ENCODE data around the gene NFATC3. TPM values are rescaled to one million over a fixed set of nuclear protein-coding genes. Genes with fewer than 3 reads are reported as not detected.

Gene NFATC3
- total RNA-seq, 4 donors from 2014 or later = 27.5 to 107 (median 41.6) TPM

DNA sequence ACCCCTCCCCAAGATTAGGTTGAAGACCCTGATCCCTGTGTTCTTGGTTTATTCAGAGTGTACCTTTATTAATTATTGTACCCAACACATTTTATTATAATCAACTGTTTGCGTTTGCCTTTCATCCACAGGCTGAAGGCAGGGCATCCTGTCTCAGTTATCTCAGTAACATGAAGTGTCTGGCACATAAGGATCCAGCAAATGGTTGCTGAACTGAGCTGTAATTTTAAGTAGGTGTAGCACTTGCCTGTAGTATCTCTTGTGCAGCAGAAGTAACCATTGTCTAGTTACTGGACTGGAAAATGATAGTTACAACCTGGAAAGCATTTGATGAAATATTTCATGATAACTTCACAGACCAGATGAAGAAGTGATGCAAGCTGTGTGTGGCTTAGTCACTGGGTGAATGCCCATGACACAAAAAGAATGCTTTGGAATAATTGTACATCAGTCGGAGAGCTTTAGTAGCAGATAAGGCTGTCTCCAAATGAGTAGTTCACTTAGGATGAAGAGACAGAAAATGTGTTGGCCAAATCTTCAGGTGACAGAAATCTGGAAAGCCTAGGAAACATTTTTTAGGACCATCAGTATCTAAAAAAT is 94.1 kb downstream of the NFATC3 start:
- Histone ChIP-seq H3K36me3 (peaks cover 0 to 43% (median 12%) of the 10 kb centered on the region in 4 donors), H3K4me3 (no peak overlapping the region), H3K4me1 (no peaks in the 10 kb centered on the region), H3K9me3 (no peaks in the 10 kb centered on the region), H3K27me3 (no peaks in the 10 kb centered on the region), H3K27ac (no peak overlapping the region)
- TF ChIP-seq EP300 (IDR thresholded peaks at IDR 0.05; ENCODE audit: low read depth) (no peak), POLR2AphosphoS5 (IDR thresholded peaks at IDR 0.05) (no peak), POLR2A (IDR thresholded peaks at IDR 0.05) (no peak)
- TF ChIP-seq, protein P1, sequence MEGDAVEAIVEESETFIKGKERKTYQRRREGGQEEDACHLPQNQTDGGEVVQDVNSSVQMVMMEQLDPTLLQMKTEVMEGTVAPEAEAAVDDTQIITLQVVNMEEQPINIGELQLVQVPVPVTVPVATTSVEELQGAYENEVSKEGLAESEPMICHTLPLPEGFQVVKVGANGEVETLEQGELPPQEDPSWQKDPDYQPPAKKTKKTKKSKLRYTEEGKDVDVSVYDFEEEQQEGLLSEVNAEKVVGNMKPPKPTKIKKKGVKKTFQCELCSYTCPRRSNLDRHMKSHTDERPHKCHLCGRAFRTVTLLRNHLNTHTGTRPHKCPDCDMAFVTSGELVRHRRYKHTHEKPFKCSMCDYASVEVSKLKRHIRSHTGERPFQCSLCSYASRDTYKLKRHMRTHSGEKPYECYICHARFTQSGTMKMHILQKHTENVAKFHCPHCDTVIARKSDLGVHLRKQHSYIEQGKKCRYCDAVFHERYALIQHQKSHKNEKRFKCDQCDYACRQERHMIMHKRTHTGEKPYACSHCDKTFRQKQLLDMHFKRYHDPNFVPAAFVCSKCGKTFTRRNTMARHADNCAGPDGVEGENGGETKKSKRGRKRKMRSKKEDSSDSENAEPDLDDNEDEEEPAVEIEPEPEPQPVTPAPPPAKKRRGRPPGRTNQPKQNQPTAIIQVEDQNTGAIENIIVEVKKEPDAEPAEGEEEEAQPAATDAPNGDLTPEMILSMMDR (IDR thresholded peaks at IDR 0.05) = no peak
- DNase-seq = no peak
- in situ Hi-C loops (cut with MboI; ENCODE audit: low pct_ligation_motif_present in 1 of 4, low pct_unique_long_range_greater_than_20kb in 1 of 4, low sequenced_read_pairs in 3 of 4) = no loop called here
- intact Hi-C loops (cut with DNase I; ENCODE audit: low total_unique reads) = no loop called here
- 94 to 95% methylated on average over 2 of the region's 2 CpGs for WGBS, 2 donors (ENCODE audit: low coverage in 1 of 2)

DNA sequence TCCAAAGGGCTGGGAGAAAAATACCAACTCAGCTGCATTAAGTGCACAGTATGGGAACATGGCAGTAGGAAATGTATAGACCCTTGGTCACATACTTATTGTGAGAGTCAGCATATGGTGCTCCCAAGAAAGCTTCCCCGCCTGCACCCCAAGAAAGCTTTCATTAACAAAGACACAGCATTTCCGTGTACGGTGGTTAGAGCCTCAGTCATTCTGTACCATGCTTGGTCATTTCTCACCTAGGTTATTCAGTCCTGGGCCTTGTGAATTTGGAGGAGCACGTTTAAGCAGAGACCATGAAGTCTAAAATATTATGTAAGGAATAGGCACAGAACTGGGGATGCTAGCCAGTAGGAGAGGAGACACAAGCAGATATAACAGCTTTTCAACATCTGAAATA is 94.7 kb downstream of the NFATC3 start:
- no peak for DNase-seq
- Histone ChIP-seq H3K27me3 (no peaks in the 10 kb centered on the region), H3K9me3 (no peaks in the 10 kb centered on the region), H3K36me3 (peaks cover 0 to 38% (median 9%) of the 10 kb centered on the region in 4 donors), H3K4me1 (no peaks in the 10 kb centered on the region), H3K4me3 (no peak overlapping the region), H3K27ac (no peak overlapping the region)
- intact Hi-C loops (cut with DNase I; ENCODE audit: low total_unique reads) (no loop called here), in situ Hi-C loops (cut with MboI; ENCODE audit: low pct_ligation_motif_present in 1 of 4, low pct_unique_long_range_greater_than_20kb in 1 of 4, low sequenced_read_pairs in 3 of 4) (no loop called here)
- TF ChIP-seq, protein P1 (IDR thresholded peaks at IDR 0.05) = no peak
- TF ChIP-seq POLR2A (IDR thresholded peaks at IDR 0.05) = no peak
- TF ChIP-seq POLR2AphosphoS5 (IDR thresholded peaks at IDR 0.05) = no peak
- no peak for TF ChIP-seq EP300 (IDR thresholded peaks at IDR 0.05; ENCODE audit: low read depth)
- WGBS, 2 donors (ENCODE audit: low coverage in 1 of 2) = 86 to 93% methylated on average over 2 to 4 of the region's 4 CpGs

DNA sequence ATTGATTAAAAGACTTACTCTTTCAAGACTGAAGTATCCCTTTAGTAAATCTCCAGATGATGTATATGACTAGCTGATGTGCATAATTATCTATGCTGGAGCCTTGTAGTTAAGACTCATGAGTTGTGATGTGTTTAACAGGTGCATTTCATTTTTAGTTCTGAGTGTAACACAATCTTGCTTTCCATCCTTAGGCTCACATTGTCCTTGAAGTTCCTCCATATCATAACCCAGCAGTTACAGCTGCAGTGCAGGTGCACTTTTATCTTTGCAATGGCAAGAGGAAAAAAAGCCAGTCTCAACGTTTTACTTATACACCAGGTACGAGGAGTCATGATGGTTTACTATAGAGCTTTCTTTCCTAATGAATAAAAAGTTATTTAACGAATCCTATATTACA is 97.9 kb downstream of the NFATC3 start:
- Histone ChIP-seq H3K4me3 (no peak overlapping the region), H3K36me3 (peaks cover 0 to 23% (median 7%) of the 10 kb centered on the region in 4 donors), H3K9me3 (no peaks in the 10 kb centered on the region), H3K27me3 (no peaks in the 10 kb centered on the region), H3K27ac (no peak overlapping the region), H3K4me1 (no peaks in the 10 kb centered on the region)
- in situ Hi-C loops (cut with MboI; ENCODE audit: low pct_ligation_motif_present in 1 of 4, low pct_unique_long_range_greater_than_20kb in 1 of 4, low sequenced_read_pairs in 3 of 4) (no loop called here), intact Hi-C loops (cut with DNase I; ENCODE audit: low total_unique reads) (no loop called here)
- no peak for DNase-seq
- TF ChIP-seq POLR2AphosphoS5 (IDR thresholded peaks at IDR 0.05) (no peak), EP300 (IDR thresholded peaks at IDR 0.05; ENCODE audit: low read depth) (no peak), POLR2A (IDR thresholded peaks at IDR 0.05) (no peak)
- TF ChIP-seq, protein P1 (IDR thresholded peaks at IDR 0.05) = no peak
- 78 to 84% methylated on average over 3 of the region's 3 CpGs for WGBS, 2 donors (ENCODE audit: low coverage in 1 of 2)

DNA sequence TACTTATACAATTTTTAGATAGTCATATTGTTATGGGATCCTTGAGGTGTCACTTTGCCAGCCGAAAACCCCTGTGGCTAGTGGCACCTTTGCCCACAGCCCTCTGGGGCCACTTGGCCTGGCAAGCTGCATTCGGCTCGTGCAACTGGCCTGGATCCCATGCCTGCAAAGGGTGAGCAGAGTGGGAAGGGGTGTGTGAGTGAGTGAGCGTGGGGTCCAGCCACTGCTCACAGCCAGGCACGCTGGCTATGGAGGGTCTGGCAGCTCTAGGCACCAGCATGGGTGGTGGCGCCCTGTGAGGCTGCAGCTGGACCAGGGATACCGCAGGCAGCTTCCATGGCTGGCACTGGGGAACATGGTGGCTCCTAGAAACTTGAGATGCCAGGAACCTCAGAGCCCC is 101.7 kb downstream of the NFATC3 start:
- Histone ChIP-seq H3K4me1 (no peaks in the 10 kb centered on the region), H3K9me3 (no peaks in the 10 kb centered on the region), H3K4me3 (no peak overlapping the region), H3K27ac (no peak overlapping the region), H3K27me3 (no peaks in the 10 kb centered on the region), H3K36me3 (peaks cover 0 to 26% (median 12%) of the 10 kb centered on the region in 4 donors)
- intact Hi-C loops (cut with DNase I; ENCODE audit: low total_unique reads) = no loop called here
- no peak for DNase-seq
- TF ChIP-seq, protein P1 (IDR thresholded peaks at IDR 0.05) = no peak
- TF ChIP-seq EP300 (IDR thresholded peaks at IDR 0.05; ENCODE audit: low read depth) (no peak), POLR2A (IDR thresholded peaks at IDR 0.05) (no peak), POLR2AphosphoS5 (IDR thresholded peaks at IDR 0.05) (no peak)
- WGBS, 2 donors (ENCODE audit: low coverage in 1 of 2) = 95 to 100% methylated on average over 3 to 5 of the region's 7 CpGs
- in situ Hi-C loops (cut with MboI; ENCODE audit: low pct_ligation_motif_present in 1 of 4, low pct_unique_long_range_greater_than_20kb in 1 of 4, low sequenced_read_pairs in 3 of 4) = no loop called here
